Measurements from ENCODE around the gene PRKN.
A peak's percentile ranks its signal among the peaks of the same experiment; 100 is the strongest.

Gene PRKN

DNA sequence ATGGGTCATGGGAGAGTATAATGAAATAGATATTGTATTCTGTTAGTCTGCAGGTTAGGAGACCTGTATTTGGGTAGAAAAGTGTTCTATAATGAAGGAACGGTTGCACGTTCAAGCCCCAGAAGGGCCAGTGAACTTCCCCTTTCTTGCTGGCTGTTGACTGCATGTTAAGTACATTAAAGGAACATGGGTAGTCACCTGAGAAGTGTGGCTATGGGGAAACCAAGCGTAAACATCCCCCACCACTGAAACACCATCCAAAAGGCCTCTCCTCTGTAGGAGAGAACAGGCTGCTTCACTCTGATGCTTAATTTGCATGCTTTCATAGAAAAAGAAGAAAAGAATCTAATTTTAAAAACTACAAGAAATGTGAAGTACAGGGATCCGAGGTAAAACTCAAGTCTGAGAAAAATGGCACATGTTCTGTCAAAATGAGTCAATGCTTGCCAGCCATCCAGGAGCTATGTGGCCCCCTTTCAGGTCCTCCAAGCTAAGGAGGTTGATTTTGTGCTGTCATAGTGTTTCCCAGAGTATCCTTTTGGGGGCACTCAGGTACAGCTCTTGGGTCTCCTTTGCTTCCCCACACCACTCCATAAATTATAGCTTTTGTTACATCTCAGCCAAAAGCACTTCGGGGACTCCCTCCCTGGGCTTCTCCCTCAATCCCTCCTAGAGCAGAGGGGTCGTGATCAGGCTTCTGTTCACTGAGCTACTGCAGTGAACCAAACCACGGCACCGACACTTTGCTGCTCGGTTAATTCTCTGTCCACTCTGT, 1170.0 kb downstream of the PRKN start:
- TF ChIP-seq, protein P1, sequence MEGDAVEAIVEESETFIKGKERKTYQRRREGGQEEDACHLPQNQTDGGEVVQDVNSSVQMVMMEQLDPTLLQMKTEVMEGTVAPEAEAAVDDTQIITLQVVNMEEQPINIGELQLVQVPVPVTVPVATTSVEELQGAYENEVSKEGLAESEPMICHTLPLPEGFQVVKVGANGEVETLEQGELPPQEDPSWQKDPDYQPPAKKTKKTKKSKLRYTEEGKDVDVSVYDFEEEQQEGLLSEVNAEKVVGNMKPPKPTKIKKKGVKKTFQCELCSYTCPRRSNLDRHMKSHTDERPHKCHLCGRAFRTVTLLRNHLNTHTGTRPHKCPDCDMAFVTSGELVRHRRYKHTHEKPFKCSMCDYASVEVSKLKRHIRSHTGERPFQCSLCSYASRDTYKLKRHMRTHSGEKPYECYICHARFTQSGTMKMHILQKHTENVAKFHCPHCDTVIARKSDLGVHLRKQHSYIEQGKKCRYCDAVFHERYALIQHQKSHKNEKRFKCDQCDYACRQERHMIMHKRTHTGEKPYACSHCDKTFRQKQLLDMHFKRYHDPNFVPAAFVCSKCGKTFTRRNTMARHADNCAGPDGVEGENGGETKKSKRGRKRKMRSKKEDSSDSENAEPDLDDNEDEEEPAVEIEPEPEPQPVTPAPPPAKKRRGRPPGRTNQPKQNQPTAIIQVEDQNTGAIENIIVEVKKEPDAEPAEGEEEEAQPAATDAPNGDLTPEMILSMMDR (IDR thresholded peaks at IDR 0.05; ENCODE audit: insufficient read depth, low read depth, low read length, missing control alignments), result no peak
- H3K4me3 ChIP-seq (ENCODE audit: low read length), result no peak overlapping the region
- DNase-seq (ENCODE audit: low read depth), result no peak

DNA sequence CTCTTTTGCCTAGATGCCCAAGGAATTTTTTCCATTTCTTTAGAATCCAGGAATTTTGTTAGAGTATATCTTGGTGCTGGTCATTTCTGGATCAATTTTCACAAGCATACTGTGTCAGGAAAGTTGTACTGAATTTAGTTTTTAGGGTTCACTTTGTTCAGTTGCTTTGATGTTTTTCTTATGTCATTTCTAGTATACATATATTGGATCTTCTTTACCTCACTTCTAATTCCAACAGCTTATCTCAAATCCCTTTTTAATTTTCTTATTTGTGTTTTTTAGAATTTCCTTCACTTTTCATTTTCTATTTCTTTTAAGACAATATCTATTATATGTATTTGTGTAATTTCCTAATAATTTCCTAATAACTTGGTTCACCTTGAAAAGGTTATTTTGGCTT, 1172.7 kb downstream of the PRKN start:
- DNase-seq (ENCODE audit: low read depth), result no peak
- TF ChIP-seq, protein P1 (IDR thresholded peaks at IDR 0.05; ENCODE audit: insufficient read depth, low read depth, low read length, missing control alignments), result no peak
- no peak overlapping the region for H3K4me3 ChIP-seq (ENCODE audit: low read length)

DNA sequence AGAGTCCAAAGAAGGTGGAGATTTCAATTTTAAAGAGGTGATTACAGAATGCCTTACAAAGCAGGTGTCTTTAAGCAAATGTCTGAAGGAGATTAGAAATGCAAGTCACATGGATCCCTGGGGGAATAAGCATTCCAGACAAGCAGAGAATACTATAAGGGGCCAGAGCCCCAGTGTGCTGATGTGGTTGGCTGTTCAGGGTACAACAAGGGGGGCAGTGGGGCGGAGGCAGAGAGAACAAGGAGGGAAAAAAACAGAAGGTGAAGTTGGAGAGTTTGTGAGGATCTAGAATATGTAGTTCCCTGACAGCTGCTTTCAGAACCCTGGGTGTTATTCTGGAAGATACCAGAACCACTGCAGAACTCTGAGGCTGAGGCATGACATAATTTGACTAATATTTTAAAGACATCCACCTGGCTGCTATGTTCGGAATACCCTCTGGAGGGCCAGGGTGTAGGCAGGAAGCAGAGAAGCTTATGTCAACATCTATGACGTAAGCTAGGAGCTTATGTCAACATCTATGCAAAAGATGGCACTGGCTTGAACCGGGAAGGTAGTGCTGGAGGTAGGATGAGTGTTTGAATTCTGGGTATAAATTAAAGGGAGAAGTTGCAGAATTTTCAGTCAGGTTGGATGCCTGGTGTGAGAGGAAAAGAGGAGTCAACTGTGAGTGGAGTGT, 1177.5 kb downstream of the PRKN start:
- TF ChIP-seq, protein P1 (IDR thresholded peaks at IDR 0.05; ENCODE audit: insufficient read depth, low read depth, low read length, missing control alignments), result no peak
- H3K4me3 ChIP-seq (ENCODE audit: low read length), result no peak overlapping the region
- DNase-seq (ENCODE audit: low read depth), result peak; percentile 15

DNA sequence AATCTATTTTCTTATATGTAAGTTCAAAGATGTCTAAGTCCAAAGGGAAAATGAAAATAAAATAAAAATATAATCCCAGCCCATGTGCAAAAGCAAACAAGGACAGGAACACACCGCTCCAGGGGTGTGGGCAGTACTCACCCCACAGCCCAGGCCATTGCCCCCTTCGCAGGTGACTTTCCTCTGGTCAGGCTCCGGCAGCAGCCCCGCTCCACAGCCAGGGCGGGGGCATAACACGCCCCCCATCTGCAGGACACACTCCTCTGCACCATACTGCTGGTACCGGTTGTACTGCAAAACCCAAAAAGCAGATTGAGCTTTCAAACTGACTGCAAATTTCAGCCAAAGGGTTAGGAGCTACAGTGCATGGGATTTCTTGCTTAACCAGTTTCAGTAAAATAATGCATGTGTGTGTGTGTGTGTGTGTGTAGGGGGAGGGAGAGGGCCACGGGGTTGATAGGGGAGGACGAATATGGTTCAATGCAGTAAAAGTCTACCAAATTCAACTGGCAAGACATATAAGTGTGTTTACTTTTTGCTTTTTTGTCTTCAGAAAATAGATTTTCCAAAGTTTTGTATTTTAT, 1178.8 kb downstream of the PRKN start:
- TF ChIP-seq, protein P1 (IDR thresholded peaks at IDR 0.05; ENCODE audit: insufficient read depth, low read depth, low read length, missing control alignments), result no peak
- no peak for DNase-seq (ENCODE audit: low read depth)
- H3K4me3 ChIP-seq (ENCODE audit: low read length), result no peak overlapping the region

DNA sequence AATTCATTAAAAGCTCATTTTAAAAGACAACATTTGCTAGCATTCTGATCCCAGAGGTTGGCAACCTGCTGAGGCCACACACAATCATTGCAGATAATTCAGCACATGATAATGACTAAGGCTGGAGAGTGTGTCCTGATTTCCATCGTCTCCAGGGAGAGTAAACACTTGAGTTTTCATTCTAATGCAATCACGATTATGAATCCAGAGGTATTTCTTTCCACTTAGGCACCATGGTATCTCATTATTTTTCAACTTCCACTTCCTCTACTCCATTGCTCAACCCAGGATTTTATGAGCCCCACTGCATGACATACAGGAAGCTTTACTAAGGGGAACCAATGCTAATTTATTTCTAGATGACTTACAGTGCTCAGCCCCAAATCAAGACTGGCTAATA, 1179.9 kb downstream of the PRKN start:
- no peak overlapping the region for H3K4me3 ChIP-seq (ENCODE audit: low read length)
- no peak for DNase-seq (ENCODE audit: low read depth)
- TF ChIP-seq, protein P1 (IDR thresholded peaks at IDR 0.05; ENCODE audit: insufficient read depth, low read depth, low read length, missing control alignments), result no peak

DNA sequence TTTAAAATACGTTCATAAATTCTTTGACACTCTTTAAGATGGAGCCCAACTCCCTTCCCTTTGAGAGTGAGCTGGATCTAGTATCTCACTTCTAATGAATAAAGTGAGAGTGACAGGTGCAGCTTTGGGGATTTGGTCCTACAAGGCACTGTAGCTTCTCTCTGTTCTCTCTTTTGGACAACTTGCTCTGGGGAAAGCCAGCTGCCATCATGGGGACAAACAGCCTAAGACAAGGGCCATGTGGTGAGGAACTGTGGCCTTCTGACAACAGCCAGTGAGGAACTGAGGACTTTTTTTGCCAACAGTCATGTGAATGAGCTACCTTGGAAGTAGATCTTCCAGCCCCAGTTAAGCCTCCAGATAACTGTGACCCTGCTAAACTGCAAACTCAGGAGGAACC, 1180.9 kb downstream of the PRKN start:
- no peak for DNase-seq (ENCODE audit: low read depth)
- H3K4me3 ChIP-seq (ENCODE audit: low read length), result no peak overlapping the region
- TF ChIP-seq, protein P1 (IDR thresholded peaks at IDR 0.05; ENCODE audit: insufficient read depth, low read depth, low read length, missing control alignments), result no peak

All from epithelial cell of esophagus (primary cell).